Gastroesophageal sphincter (tissue), 4 donors: ENCODE data around the gene ZP1. TPM values are rescaled to one million over a fixed set of nuclear protein-coding genes. Genes with fewer than 3 reads are reported as not detected.

Experiments
- ATAC-seq: fragments of 150-250 bp; one replicate; pipeline ENCODE4 v1.9.1; 2016; ENCODE audit warnings: mild to moderate bottlenecking, moderate library complexity
- H3K27ac ChIP-seq, 4 donors: fragments of 200-600 bp; sonication (generic) in 3 of 4; 1 replicate in 3 of 4; 2 replicates in 1 of 4; pipeline ENCODE4 v1.5.1; 2016 to 2019
- H3K27me3 ChIP-seq: fragments of 200-600 bp; sonication (generic); one replicate; pipeline ENCODE4 v1.5.1; 2019
- H3K36me3 ChIP-seq, 2 donors: fragments of 200-600 bp; sonication (generic); one replicate each; pipeline ENCODE4 v1.5.1; 2019; ENCODE audit warnings: control low read depth in 1 of 2
- H3K4me1 ChIP-seq, 3 donors: fragments of 200-600 bp; sonication (generic); 1 replicate in 2 of 3; 2 replicates in 1 of 3; pipeline ENCODE4 v1.5.1; 2016 to 2019; ENCODE audit warnings: control low read depth in 2 of 3
- H3K4me3 ChIP-seq, 2 donors: fragments of 200-600 bp; sonication (generic); one replicate each; pipeline ENCODE4 v1.5.1; 2019; ENCODE audit warnings: mild to moderate bottlenecking in 1 of 2, moderate library complexity in 1 of 2
- H3K9me3 ChIP-seq, 3 donors: fragments of 200-600 bp; sonication (generic); one replicate each; pipeline ENCODE4 v1.5.1; 2017 to 2019; ENCODE audit warnings: control low read depth in 2 of 3
- CTCF ChIP-seq, 4 experiments: fragments of 200-600 bp in 2 of 4; fragments of 450-650 bp in 2 of 4; sonication (generic) in 1 of 4; IDR thresholded peaks; one replicate each; pipeline ENCODE4 v1.5.1; 2017 to 2019; ENCODE audit warnings: antibody characterized with exemption in 4 of 4, mild to moderate bottlenecking in 2 of 4, moderate library complexity in 2 of 4
- EP300 ChIP-seq: sonication (generic); formaldehyde crosslinking; IDR thresholded peaks from one replicate; pipeline ENCODE4 v1.6.1; 2017; ENCODE audit warnings: antibody characterized with exemption, mild to moderate bottlenecking
- POLR2A ChIP-seq, 2 donors: fragments of 450-650 bp; IDR thresholded peaks; one replicate each; pipeline ENCODE4 v1.6.1; 2017; ENCODE audit warnings: antibody characterized with exemption in 2 of 2, mild to moderate bottlenecking in 2 of 2, moderate library complexity in 1 of 2
- POLR2AphosphoS5 ChIP-seq: sonication (generic); formaldehyde crosslinking; IDR thresholded peaks from one replicate; pipeline ENCODE4 v1.6.1; 2017; ENCODE audit warnings: antibody characterized with exemption
- whole genome bisulfite sequencing, 2 donors: methylation state at CpG; one replicate each; pipeline ENCODE4 v1.1.5; 2018; ENCODE audit warnings: low coverage in 1 of 2; 5-methylcytosine and 5-hydroxymethylcytosine counted together
- total RNA-seq, 4 donors: library from RNA; depleted of rRNA; stranded (reverse); fragments of >200 nt; gene quantifications; one replicate each; pipeline ENCODE4 v1.1.0, GENCODE V29; 2016

ZP1 gene
- total RNA-seq, 4 donors from 2014 or later, result not detected

- no peaks in the 10 kb centered on the region for H3K9me3 ChIP-seq
- WGBS, 2 donors, result 57 to 98% methylated on average over 2 to 7 of the region's 15 CpGs
- ATAC-seq, result no peak
- TF ChIP-seq POLR2A (IDR thresholded peaks at IDR 0.05), result no peak
- no peak for TF ChIP-seq CTCF (IDR thresholded peaks at IDR 0.05)
- TF ChIP-seq POLR2AphosphoS5, result no peak
- TF ChIP-seq EP300, result no peak
- H3K4me3 ChIP-seq, result no peak overlapping the region
- H3K27ac ChIP-seq, result no peak overlapping the region
- no peaks in the 10 kb centered on the region for H3K4me1 ChIP-seq
- H3K27me3 ChIP-seq, result peaks cover 8% of the 10 kb centered on the region
- no peaks in the 10 kb centered on the region for H3K36me3 ChIP-seq
Observed at GRCh38 chr11:60859616-60860250, 7.6 kb upstream of the ZP1 start.

DNA sequence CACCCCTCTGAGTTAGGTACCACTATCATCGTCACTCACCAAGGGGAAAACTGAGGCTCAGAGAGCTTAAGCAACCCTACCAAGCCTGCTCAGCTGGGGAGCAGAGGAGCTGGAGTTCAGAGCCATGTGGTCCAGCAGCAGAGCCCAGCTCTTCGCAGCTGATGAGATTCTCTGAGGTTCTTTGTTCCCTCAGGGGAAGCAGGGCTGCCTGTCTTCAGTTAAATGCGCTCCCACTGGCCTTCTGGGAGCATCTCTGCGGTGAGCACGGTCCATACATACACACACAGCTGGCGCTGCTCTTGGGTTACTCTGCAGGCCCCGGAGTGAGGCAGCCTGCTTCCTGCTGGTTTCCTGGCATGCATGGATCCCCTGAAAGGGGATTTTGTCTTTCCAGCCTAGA, 6.4 kb upstream of the ZP1 start:
- WGBS, 2 donors, result 100% methylated on average over 1 of the region's 7 CpGs; no CpG with 5 or more reads in 1 of the 2 donors
- Histone ChIP-seq H3K27ac (no peak overlapping the region), H3K27me3 (peaks cover 4% of the 10 kb centered on the region), H3K4me1 (no peaks in the 10 kb centered on the region), H3K36me3 (no peaks in the 10 kb centered on the region), H3K4me3 (no peak overlapping the region), H3K9me3 (no peaks in the 10 kb centered on the region)
- TF ChIP-seq POLR2AphosphoS5 (no peak), CTCF (IDR thresholded peaks at IDR 0.05) (no peak), POLR2A (IDR thresholded peaks at IDR 0.05) (no peak), EP300 (no peak)
- ATAC-seq, result no peak

DNA sequence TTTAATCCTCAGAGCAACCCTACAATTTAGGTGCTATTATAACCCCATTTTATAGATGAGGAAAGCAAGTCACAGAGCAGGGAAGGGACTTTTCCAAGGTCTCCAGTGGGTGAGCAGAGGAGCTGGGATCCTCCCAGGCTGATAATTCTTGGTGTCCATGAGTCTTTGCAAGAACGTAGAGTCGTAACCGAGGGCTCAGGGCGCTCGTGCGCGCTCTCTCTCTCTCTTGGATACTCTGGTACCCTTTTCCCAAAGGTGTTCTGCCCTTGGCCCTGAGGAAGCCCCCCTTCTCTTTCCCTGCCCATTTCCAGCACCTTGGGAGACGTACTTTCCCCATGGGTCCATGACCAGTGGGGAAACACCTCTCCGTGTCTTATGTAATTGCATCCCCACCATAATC, 5.2 kb upstream of the ZP1 start:
- no peak for ATAC-seq
- WGBS, 2 donors, result 83 to 89% methylated on average over 2 to 9 of the region's 9 CpGs
- H3K4me1 ChIP-seq, result no peaks in the 10 kb centered on the region
- peaks cover 4% of the 10 kb centered on the region for H3K27me3 ChIP-seq
- H3K36me3 ChIP-seq, result no peaks in the 10 kb centered on the region
- TF ChIP-seq POLR2AphosphoS5 (no peak), EP300 (no peak), POLR2A (IDR thresholded peaks at IDR 0.05) (no peak), CTCF (IDR thresholded peaks at IDR 0.05) (no peak)
- H3K27ac ChIP-seq, result no peak overlapping the region
- H3K4me3 ChIP-seq, result no peak overlapping the region
- no peaks in the 10 kb centered on the region for H3K9me3 ChIP-seq

- Histone ChIP-seq H3K9me3 (no peaks in the 10 kb centered on the region), H3K4me1 (no peaks in the 10 kb centered on the region), H3K27ac (no peak overlapping the region), H3K27me3 (peaks cover 4% of the 10 kb centered on the region), H3K36me3 (no peaks in the 10 kb centered on the region), H3K4me3 (no peak overlapping the region)
- TF ChIP-seq POLR2AphosphoS5 (no peak), EP300 (no peak), CTCF (IDR thresholded peaks at IDR 0.05) (no peak), POLR2A (IDR thresholded peaks at IDR 0.05) (no peak)
- 64 to 80% methylated on average over 10 to 16 of the region's 16 CpGs for WGBS, 2 donors
- ATAC-seq, result no peak
Observed at GRCh38 chr11:60863550-60864521, 3.5 kb upstream of the ZP1 start.
